GM18498 (cell line): Measurements from ENCODE around the gene MCOLN3.
"Not testable (repeated sequence)": the region's sequence is repeated elsewhere in the genome, so short reads cannot be mapped to it uniquely, and the experiment has no call there.

Source experiments
- ATAC-seq: cut with Tn5 transposase; IDR thresholded peaks from one replicate; pipeline ENCODE4 v1.9.1; 2021; ENCODE audit warnings: mild to moderate bottlenecking, moderate library complexity; ENCODE audit not compliant: unreplicated experiment

The MCOLN3 gene

GRCh38 chr1:85049735-85050166 is 1.5 kb upstream of the MCOLN3 start:
- ATAC-seq = no peak

- peak; percentile 63 for ATAC-seq
Measured at GRCh38 chr1:85047472-85048295, 616 bp downstream of the MCOLN3 start.

GRCh38 chr1:85047144-85047471 is 1.2 kb downstream of the MCOLN3 start:
- ATAC-seq = no peak

GRCh38 chr1:85042413-85042812 is 5.9 kb downstream of the MCOLN3 start:
- ATAC-seq = no peak

GRCh38 chr1:85041793-85042192 is 6.5 kb downstream of the MCOLN3 start:
- ATAC-seq = no peak

GRCh38 chr1:85033221-85033620 is 15.1 kb downstream of the MCOLN3 start:
- no peak for ATAC-seq

GRCh38 chr1:85030536-85030935 is 17.8 kb downstream of the MCOLN3 start:
- no peak for ATAC-seq

GRCh38 chr1:85028151-85028550 is 20.1 kb downstream of the MCOLN3 start:
- no peak for ATAC-seq

GRCh38 chr1:85027242-85027983 is 20.9 kb downstream of the MCOLN3 start:
- peak; percentile 85 for ATAC-seq

- no peak for ATAC-seq
Measured at GRCh38 chr1:85025940-85026339, 22.4 kb downstream of the MCOLN3 start.

GRCh38 chr1:85024736-85025135 is 23.6 kb downstream of the MCOLN3 start:
- ATAC-seq = no peak

- ATAC-seq = no peak
Measured at GRCh38 chr1:85022700-85023099, 25.6 kb downstream of the MCOLN3 start.

GRCh38 chr1:85019994-85020393 is 28.3 kb downstream of the MCOLN3 start:
- no peak for ATAC-seq

GRCh38 chr1:85015826-85016225 is 32.5 kb downstream of the MCOLN3 start:
- ATAC-seq = no peak

GRCh38 chr1:85005641-85006040 is 42.7 kb downstream of the MCOLN3 start:
- not testable (repeated sequence) for ATAC-seq

GRCh38 chr1:85001742-85002141 is 46.6 kb downstream of the MCOLN3 start:
- ATAC-seq = no peak

- peak; percentile 17 for ATAC-seq
Measured at GRCh38 chr1:84998642-84999280, 49.5 kb downstream of the MCOLN3 start.

- ATAC-seq = no peak
Measured at GRCh38 chr1:84997667-84998600, 50.4 kb downstream of the MCOLN3 start.

GRCh38 chr1:84996846-84997666 is 51.2 kb downstream of the MCOLN3 start, which contains the start of gene MCOLN2:
Gene MCOLN2 (minus strand): TSS chr1:84997113. CDS start chr1:84996872, 241 bp downstream.
- ATAC-seq = peak; percentile 39
